C4-2B (cell line): Measurements from ENCODE around the gene LEPROT.

Experiments
- H3K27ac ChIP-seq: fragments of 450-650 bp; 2 replicates; pipeline ENCODE4 v1.5.1; 2017
- CTCF ChIP-seq: fragments of 450-650 bp; conservative IDR thresholded peaks from 2 replicates; pipeline ENCODE4 v1.5.1; 2017; ENCODE audit warnings: mild to moderate bottlenecking
- ZFX ChIP-seq: fragments of 450-650 bp; IDR thresholded peaks from 2 replicates; pipeline ENCODE4 v1.6.1; 2017

Gene LEPROT

GRCh38 chr1:65421351-65422025 lies 1.0 kb downstream of the LEPROT start:
- TF ChIP-seq ZFX (no peak), CTCF (no peak)
- peak overlapping the region; percentile 97 for H3K27ac ChIP-seq

GRCh38 chr1:65422241-65423203 lies 2.1 kb downstream of the LEPROT start:
- no peak overlapping the region for H3K27ac ChIP-seq
- no peak for TF ChIP-seq ZFX
- no peak for TF ChIP-seq CTCF

- no peak overlapping the region for H3K27ac ChIP-seq
- TF ChIP-seq CTCF (no peak), ZFX (no peak)
These were observed 3.6 kb downstream of the LEPROT start for GRCh38 chr1:65423884-65424572.

DNA sequence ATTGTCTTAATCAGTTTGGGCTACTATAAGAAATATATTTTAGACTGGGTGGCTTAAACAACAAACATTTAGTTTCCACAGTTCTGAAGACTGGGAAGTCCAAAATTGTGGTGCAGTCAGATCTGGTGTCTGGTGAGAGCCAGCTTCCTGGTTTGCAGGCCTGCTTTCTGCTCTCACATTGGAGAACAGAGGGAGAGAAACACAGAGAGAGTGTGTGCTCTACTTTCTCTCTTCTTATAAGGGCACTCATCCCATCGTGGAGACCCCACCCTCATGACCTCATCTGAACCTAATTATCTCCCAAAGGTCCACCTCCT lies 4.1 kb downstream of the LEPROT start:
- TF ChIP-seq CTCF (no peak), ZFX (no peak)
- H3K27ac ChIP-seq = no peak overlapping the region

GRCh38 chr1:65425006-65425405 lies 4.5 kb downstream of the LEPROT start:
- no peak for TF ChIP-seq CTCF
- no peak for TF ChIP-seq ZFX
- no peak overlapping the region for H3K27ac ChIP-seq

DNA sequence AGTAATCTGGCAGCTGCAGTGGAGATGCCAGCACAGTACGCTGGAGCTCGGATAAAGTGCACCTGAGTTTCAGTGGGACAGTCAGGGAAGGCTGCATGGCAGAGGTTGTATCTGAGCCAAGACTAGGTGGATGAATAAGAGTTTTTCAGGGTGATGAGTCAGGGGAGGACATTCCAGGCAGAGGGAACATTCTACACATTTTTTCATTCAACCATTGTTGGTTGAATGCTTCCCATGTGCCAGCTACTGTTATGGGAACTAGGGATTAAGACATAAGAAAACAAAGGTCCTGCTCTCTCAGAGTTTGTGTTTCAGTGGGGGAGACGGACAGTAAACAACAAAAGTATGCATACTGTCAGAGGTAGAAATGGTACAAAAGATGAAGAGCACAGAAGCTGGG lies 5.2 kb downstream of the LEPROT start:
- no peak for TF ChIP-seq ZFX
- no peak for TF ChIP-seq CTCF
- no peak overlapping the region for H3K27ac ChIP-seq

DNA sequence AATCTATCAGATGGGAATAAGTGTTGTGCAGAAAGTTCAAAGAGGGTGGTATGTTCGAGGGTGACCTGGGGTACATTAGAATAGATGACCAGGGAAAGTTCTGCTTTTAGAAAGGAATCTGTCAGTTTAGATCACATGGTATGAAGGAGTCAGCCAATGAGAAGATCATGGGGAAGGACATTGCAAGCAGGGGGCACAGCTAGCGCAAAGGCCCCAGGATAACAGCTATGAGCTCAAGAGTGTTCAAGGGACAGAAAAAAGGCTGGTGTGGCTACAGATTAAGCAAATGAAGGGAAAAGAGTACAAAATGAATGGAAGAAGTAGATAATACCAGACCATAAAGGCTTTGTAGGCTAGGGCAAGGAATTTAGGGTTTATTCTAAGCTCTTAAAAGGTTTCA lies 8.6 kb downstream of the LEPROT start:
- no peak overlapping the region for H3K27ac ChIP-seq
- TF ChIP-seq CTCF (no peak), ZFX (no peak)
